ENCODE measurements around the gene SSUH2.

DNA sequence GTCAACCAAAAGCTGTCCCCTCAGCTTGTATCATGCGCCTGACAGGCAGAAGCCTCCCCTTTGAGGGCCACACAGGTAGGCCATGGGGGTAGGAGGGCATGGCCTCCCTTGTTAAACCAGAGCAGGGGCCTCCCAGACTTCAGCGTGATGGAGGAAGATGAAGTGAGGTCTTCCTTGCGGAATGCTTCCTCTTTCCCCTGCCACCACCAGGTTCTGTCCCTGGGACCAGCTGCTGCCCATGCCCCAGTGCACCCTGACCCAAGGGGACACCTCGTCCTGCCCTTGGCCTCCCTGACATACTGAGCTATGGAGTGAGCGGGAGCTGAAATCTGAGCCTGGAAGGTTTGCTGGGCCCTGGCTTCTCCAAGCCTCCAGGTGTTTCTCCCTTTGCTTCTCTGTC, 26.7 kb downstream of the SSUH2 start:
- TF ChIP-seq POLR2A (IDR thresholded peaks at IDR 0.05): no peak
- TF ChIP-seq, protein P1, sequence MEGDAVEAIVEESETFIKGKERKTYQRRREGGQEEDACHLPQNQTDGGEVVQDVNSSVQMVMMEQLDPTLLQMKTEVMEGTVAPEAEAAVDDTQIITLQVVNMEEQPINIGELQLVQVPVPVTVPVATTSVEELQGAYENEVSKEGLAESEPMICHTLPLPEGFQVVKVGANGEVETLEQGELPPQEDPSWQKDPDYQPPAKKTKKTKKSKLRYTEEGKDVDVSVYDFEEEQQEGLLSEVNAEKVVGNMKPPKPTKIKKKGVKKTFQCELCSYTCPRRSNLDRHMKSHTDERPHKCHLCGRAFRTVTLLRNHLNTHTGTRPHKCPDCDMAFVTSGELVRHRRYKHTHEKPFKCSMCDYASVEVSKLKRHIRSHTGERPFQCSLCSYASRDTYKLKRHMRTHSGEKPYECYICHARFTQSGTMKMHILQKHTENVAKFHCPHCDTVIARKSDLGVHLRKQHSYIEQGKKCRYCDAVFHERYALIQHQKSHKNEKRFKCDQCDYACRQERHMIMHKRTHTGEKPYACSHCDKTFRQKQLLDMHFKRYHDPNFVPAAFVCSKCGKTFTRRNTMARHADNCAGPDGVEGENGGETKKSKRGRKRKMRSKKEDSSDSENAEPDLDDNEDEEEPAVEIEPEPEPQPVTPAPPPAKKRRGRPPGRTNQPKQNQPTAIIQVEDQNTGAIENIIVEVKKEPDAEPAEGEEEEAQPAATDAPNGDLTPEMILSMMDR (IDR thresholded peaks at IDR 0.05): no peak

All from uterus (tissue), 2 donors.